Kidney (tissue), 14 donors: ENCODE data around the gene MANSC4. TPM values are rescaled to one million over a fixed set of nuclear protein-coding genes. Genes with fewer than 3 reads are reported as not detected.
A peak's percentile ranks its signal among the peaks of the same experiment; 100 is the strongest.
"Not testable (repeated sequence)": the region's sequence is repeated elsewhere in the genome, so short reads cannot be mapped to it uniquely, and the experiment has no call there.

Experiments
- DNase-seq, 5 donors: peaks; one replicate each; pipeline ENCODE4 v3.0.0-alpha.2; 2013 to 2020
- FAIRE-seq: peaks from 2 replicates; lab custom pipeline; 2012; peaks lifted over from hg19 to GRCh38; lab: Jason Lieb, UNC
- H3K27ac ChIP-seq, 2 donors: one replicate each; pipeline ENCODE4 v1.7.0; 2013; ENCODE audit warnings: low read depth in 2 of 2, low read length in 2 of 2, inconsistent platforms in 1 of 2
- H3K27me3 ChIP-seq: one replicate; pipeline ENCODE4 v1.7.1; 2013; ENCODE audit warnings: low read length, inconsistent platforms; ENCODE audit not compliant: control insufficient read depth, insufficient read depth
- H3K36me3 ChIP-seq, 3 donors: one replicate each; pipeline versions ENCODE4 v1.7.0 to v1.7.1; 2013; ENCODE audit warnings: low read length in 3 of 3, control low read depth in 1 of 3, inconsistent platforms in 1 of 3; ENCODE audit not compliant: insufficient read depth in 3 of 3, control insufficient read depth in 2 of 3
- H3K4me1 ChIP-seq, 3 donors: one replicate each; pipeline versions ENCODE4 v1.7.0 to v1.7.1; 2013; ENCODE audit warnings: low read length in 3 of 3, inconsistent platforms in 1 of 3, low read depth in 1 of 3; ENCODE audit not compliant: control insufficient read depth in 2 of 3, insufficient read depth in 2 of 3
- H3K4me3 ChIP-seq, 3 donors: one replicate each; pipeline versions ENCODE4 v1.7.0 to v1.8.1; 2013; ENCODE audit warnings: low read length in 3 of 3, control low read depth in 1 of 3, inconsistent platforms in 1 of 3
- H3K9ac ChIP-seq, 3 donors: one replicate each; pipeline versions ENCODE4 v1.7.0 to v1.7.1; 2013; ENCODE audit warnings: low read length in 3 of 3, control low read depth in 1 of 3, inconsistent platforms in 1 of 3
- H3K9me3 ChIP-seq, 3 donors: one replicate each; pipeline versions ENCODE4 v1.7.0 to v1.7.1; 2013; ENCODE audit warnings: low read length in 3 of 3, control low read depth in 1 of 3, inconsistent platforms in 1 of 3; ENCODE audit not compliant: control insufficient read depth in 2 of 3, insufficient read depth in 1 of 3
- CTCF ChIP-seq: IDR thresholded peaks from 3 replicates; pipeline ENCODE4 v1.5.1; 2012; ENCODE audit warnings: mild to moderate bottlenecking, moderate library complexity, borderline replicate concordance; ENCODE audit not compliant: insufficient read depth; ENCODE audit errors: extremely low read depth
- intact Hi-C: fragments of 100-400 bp; cut with DNase I; formaldehyde crosslinking; loops from one replicate; pipeline ENCODE4 v1.11.1; 2022
- polyA plus RNA-seq: library from polyadenylated mRNA; stranded (reverse); fragments of 350-450 nt; fragmentation: Illumina TruSeq; extraction: RNeasy Lipid Tissue Mini Kit (QIAGEN cat#74804); gene quantifications from one replicate; pipeline ENCODE4 v1.2.3, GENCODE V29; 2014; ENCODE audit warnings: low read depth, low replicate concordance; ENCODE audit not compliant: insufficient read depth
- total RNA-seq: library from RNA; stranded (reverse); fragmentation: NEBNext Ultra II Directional; extraction: Animal tissue kit (Norgen Biotek cat#: 25700); gene quantifications from one replicate; pipeline ENCODE4 v1.2.1, GENCODE V29; 2021
- donor health status: control.
- donor health status: control.
- donor health status: control.
- donor health status: control.
- donor health status: control.
- donor health status: DM: yes; HTN: yes; CAD: no.
- donor health status: Normal renal cell carcinoma (clear cell type).

The MANSC4 gene
- total and polyA plus RNA-seq, 2 donors from 2014 or later = not detected

DNA sequence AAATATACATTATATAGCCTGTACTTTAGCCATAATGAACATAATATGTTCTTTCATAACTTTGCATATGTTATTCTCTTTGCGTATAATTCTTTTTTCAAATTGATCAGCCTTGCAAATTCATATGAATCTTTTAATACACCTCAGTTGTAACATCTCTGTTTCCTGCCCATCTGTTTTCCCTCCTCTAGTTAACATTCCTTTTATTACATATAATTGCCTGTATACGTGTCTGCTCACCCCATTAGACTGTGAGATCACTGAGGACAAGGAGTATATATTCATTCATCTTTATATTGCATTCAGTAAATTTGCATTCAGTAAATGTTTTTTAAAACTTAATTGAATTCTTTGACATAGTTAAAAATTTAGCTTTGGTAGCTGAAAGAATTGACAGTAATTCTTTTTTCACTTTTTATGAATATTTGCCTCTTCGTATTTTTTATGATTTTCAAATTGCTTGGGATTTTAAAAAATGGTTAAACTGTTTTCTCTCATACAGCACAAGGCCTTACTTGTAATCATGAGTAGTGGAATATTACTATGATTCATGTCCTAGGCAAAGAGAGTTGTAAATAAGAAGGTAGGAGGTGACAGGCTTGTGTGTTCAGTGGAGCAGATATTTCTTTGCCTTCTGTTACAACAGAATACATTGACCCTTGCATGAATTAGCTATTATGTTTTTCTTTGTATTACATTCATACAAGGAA is 32.8 kb downstream of the MANSC4 start:
- Histone ChIP-seq H3K9me3 (no peaks in the 10 kb centered on the region), H3K27ac (no peak overlapping the region), H3K9ac (no peak overlapping the region), H3K4me3 (no peak overlapping the region), H3K4me1 (peaks cover 0 to 5% (median 0%) of the 10 kb centered on the region in 3 donors), H3K27me3 (no peaks in the 10 kb centered on the region), H3K36me3 (peaks cover 0 to 7% (median 0%) of the 10 kb centered on the region in 3 donors)
- intact Hi-C loops = no loop called here
- DNase-seq (no peak), FAIRE-seq (peak; percentile 37)
- no peak for TF ChIP-seq CTCF

- FAIRE-seq, DNase-seq, intact Hi-C loops: not testable (repeated sequence)
These were observed 34.3 kb downstream of the MANSC4 start for GRCh38 chr12:27745734-27746133.

DNA sequence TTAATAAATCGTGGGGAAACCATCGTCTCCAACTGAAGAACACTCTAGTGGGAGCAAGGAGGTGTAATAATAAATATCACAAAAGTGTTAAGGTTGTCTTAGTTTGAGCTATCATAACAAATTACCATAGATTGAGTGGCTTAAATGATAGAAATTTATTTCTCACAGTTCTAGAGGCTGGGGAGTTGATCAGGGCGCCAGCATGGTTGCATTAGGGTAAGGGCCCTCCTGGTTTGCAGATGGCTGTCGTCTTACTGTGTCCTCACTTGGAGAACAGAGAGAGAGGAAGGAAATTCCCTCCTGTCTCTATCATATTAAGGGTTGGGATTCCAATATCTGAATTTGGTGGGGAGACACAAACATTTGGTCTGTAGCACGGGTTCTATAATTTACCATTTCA is 36.4 kb downstream of the MANSC4 start:
- intact Hi-C loops = no loop called here
- no peak for FAIRE-seq
- peaks cover 0 to 7% (median 0%) of the 10 kb centered on the region in 3 donors for H3K36me3 ChIP-seq
- no peaks in the 10 kb centered on the region for H3K27me3 ChIP-seq
- no peaks in the 10 kb centered on the region for H3K9me3 ChIP-seq
- H3K4me1 ChIP-seq = no peaks in the 10 kb centered on the region
- H3K4me3 ChIP-seq = no peak overlapping the region
- no peak overlapping the region for H3K9ac ChIP-seq
- no peak overlapping the region for H3K27ac ChIP-seq
- no peak for TF ChIP-seq CTCF
- DNase-seq = no peak

More at GRCh38 chr12:27745734-27746133, 34.3 kb downstream of the MANSC4 start:
- not testable (repeated sequence) for H3K27ac ChIP-seq, H3K36me3 ChIP-seq, H3K27me3 ChIP-seq, H3K9ac ChIP-seq, H3K4me3 ChIP-seq, H3K9me3 ChIP-seq, H3K4me1 ChIP-seq

DNA sequence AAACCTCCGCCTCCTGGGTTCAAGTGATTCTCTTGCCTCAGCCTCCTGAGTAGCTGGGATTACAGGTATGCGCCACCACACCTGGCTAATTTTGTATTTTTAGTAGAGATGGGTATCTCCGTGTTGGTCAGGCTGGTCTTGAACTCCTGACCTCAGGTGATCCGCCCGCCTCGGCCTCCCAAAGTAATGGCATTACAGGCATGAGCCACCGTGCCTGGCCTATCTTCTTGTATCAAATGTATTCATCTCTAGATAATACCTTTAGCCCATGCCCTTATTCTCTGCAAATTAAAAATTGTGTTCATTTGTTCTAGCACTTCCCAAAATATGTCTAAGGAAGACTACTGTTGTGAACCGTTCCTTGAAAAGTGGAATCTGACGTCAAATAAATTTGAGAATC is 45.7 kb downstream of the MANSC4 start:
- FAIRE-seq, DNase-seq, H3K9ac ChIP-seq, intact Hi-C loops, H3K4me1 ChIP-seq, H3K4me3 ChIP-seq, H3K27ac ChIP-seq, H3K9me3 ChIP-seq, H3K27me3 ChIP-seq: not testable (repeated sequence)
- peaks cover 4 to 22% (median 5%) of the 10 kb centered on the region in 3 donors for H3K36me3 ChIP-seq
